ENCODE measurements around the gene ATP6V1G1. TPM values are rescaled to one million over a fixed set of nuclear protein-coding genes. Genes with fewer than 3 reads are reported as not detected.

The ATP6V1G1 gene
- total and polyA plus RNA-seq, 2 of the 13 experiments (the other 11 are each of a cell fraction or from before 2014, with no cell fraction given) = 108 to 158 TPM

GRCh38 chr9:114613919-114614318 is 26.4 kb downstream of the ATP6V1G1 start:
- Histone ChIP-seq H3K36me3 (replicated peaks in 1 of 2; ENCODE audit: control insufficient read depth in 1 of 2, insufficient read depth in 2 of 2, low read length in 2 of 2) (no peaks in the 10 kb centered on the region; a peak in 2 of 5 replicates), H3K27ac (ENCODE audit: extremely low read length, insufficient read depth, low read length) (no peak overlapping the region), H3K9ac (ENCODE audit: insufficient read depth, low read depth, low read length) (no peak overlapping the region), H4K20me1 (ENCODE audit: insufficient read depth, low read length) (no peaks in the 10 kb centered on the region), H3K4me3 (replicated peaks in 1 of 3; ENCODE audit: insufficient read depth in 1 of 3, low read depth in 2 of 3, low read length in 3 of 3) (no peak overlapping the region), H3K79me2 (ENCODE audit: insufficient read depth, low read length) (peaks cover 3% of the 10 kb centered on the region), H3K4me2 (ENCODE audit: low read depth, low read length) (no peak overlapping the region), H3K4me1 (ENCODE audit: insufficient read depth, low read length) (peaks cover 42% of the 10 kb centered on the region), H2AFZ (ENCODE audit: low read length) (no peak overlapping the region), H3K27me3 (ENCODE audit: control insufficient read depth in 1 of 2, insufficient read depth in 2 of 2, low read length in 2 of 2) (no peaks in the 10 kb centered on the region; a peak in 1 of 5 replicates), H3K9me3 (ENCODE audit: low read length) (no peaks in the 10 kb centered on the region)
- intact Hi-C loops (cut with micrococcal nuclease; ENCODE audit: unreplicated experiment) = loop anchor here (5.0 kb wide), 1 partner anchor 127 kb away; no protein-coding TSS in a partner anchor
- WGBS (ENCODE audit: low lambda C conversion rate) = 77% methylated on average over 3 of the region's 3 CpGs
- ATAC-seq (no peak), FAIRE-seq (no peak), DNase-seq (ENCODE audit: low spot score) (no peak)
- TF ChIP-seq ZNF629 (CRISPR knock-in tag; conservative IDR thresholded peaks at IDR 0.05) = peak; percentile 51
- TF ChIP-seq SIX1 (CRISPR knock-in tag; IDR thresholded peaks at IDR 0.05; ENCODE audit: borderline replicate concordance) = no peak
- no peak for TF ChIP-seq TBX2 (CRISPR knock-in tag; IDR thresholded peaks at IDR 0.05; ENCODE audit: borderline replicate concordance)
- no peak for TF ChIP-seq NR2F2 (IDR thresholded peaks at IDR 0.05; ENCODE audit: borderline replicate concordance, low read depth)
- no peak for TF ChIP-seq ZNF549 (CRISPR knock-in tag; IDR thresholded peaks at IDR 0.05)
- no peak for TF ChIP-seq CREB1 (IDR thresholded peaks at IDR 0.05)
- TF ChIP-seq CREB1 (CRISPR knock-in tag; IDR thresholded peaks at IDR 0.05) = no peak
- POLR2A ChIA-PET = interaction anchor here (1.0 to 1.2 kb wide), 2 partner anchors 22 to 26 kb away, joined by 3 to 4 read pairs; partner anchors contain the start of gene ATP6V1G1
- CTCF ChIA-PET (ENCODE audit: low intra/inter-chr PET ratio, low total read pairs) = no interaction called here
- BruUV-seq (replicated peaks) = no TSS peak
- in situ Hi-C loops (cut with HindIII; ENCODE audit: extremely low pct_ligation_motif_present, low pct_unique_long_range_greater_than_20kb) = no loop called here

- FAIRE-seq (no peak), DNase-seq (ENCODE audit: low spot score) (no peak), ATAC-seq (0 out of 3 replicates have a peak, but pooled peaks have one; percentile 23)
- BruUV-seq (replicated peaks) = no TSS peak
- in situ Hi-C loops (cut with HindIII; ENCODE audit: extremely low pct_ligation_motif_present, low pct_unique_long_range_greater_than_20kb) (no loop called here), intact Hi-C loops (cut with micrococcal nuclease; ENCODE audit: unreplicated experiment) (loop anchor here (5.0 kb wide), 1 partner anchor 127 kb away; no protein-coding TSS in a partner anchor)
- H3K36me3 ChIP-seq (replicated peaks in 1 of 2; ENCODE audit: control insufficient read depth in 1 of 2, insufficient read depth in 2 of 2, low read length in 2 of 2) = no peaks in the 10 kb centered on the region; a peak in 3 of 5 replicates
- WGBS (ENCODE audit: low lambda C conversion rate) = 94% methylated on average over 3 of the region's 3 CpGs
- H3K4me3 ChIP-seq (replicated peaks in 1 of 3; ENCODE audit: insufficient read depth in 1 of 3, low read depth in 2 of 3, low read length in 3 of 3) = no peak overlapping the region
- H4K20me1 ChIP-seq (ENCODE audit: insufficient read depth, low read length) = no peaks in the 10 kb centered on the region
- H3K4me2 ChIP-seq (ENCODE audit: low read depth, low read length) = no peak overlapping the region
- no peak overlapping the region for H3K9ac ChIP-seq (ENCODE audit: insufficient read depth, low read depth, low read length)
- ChIA-PET POLR2A (interaction anchor here (1.0 to 1.2 kb wide), 2 partner anchors 23 to 27 kb away, joined by 3 to 4 read pairs; partner anchors contain the start of gene ATP6V1G1), CTCF (ENCODE audit: low intra/inter-chr PET ratio, low total read pairs) (no interaction called here)
- H3K79me2 ChIP-seq (ENCODE audit: insufficient read depth, low read length) = peaks cover 3% of the 10 kb centered on the region
- TF ChIP-seq ZNF557 (CRISPR knock-in tag; IDR thresholded peaks at IDR 0.05) = no peak
- no peak for TF ChIP-seq CAMTA2 (CRISPR knock-in tag; IDR thresholded peaks at IDR 0.05; ENCODE audit: borderline replicate concordance)
- no peak overlapping the region for H3K27ac ChIP-seq (ENCODE audit: extremely low read length, insufficient read depth, low read length)
- H2AFZ ChIP-seq (ENCODE audit: low read length) = no peak overlapping the region
- no peaks in the 10 kb centered on the region; a peak in 1 of 5 replicates for H3K27me3 ChIP-seq (ENCODE audit: control insufficient read depth in 1 of 2, insufficient read depth in 2 of 2, low read length in 2 of 2)
- H3K4me1 ChIP-seq (ENCODE audit: insufficient read depth, low read length) = peaks cover 42% of the 10 kb centered on the region
- H3K9me3 ChIP-seq (ENCODE audit: low read length) = no peaks in the 10 kb centered on the region
These were observed 26.8 kb downstream of the ATP6V1G1 start for GRCh38 chr9:114614373-114614772.
